ENCODE results near the gene TUBA3D.

GRCh38 chr2:131426727-131427126 lies 49.2 kb upstream of the TUBA3D start:
- TF ChIP-seq FOXK2 (IDR thresholded peaks at IDR 0.05) (no peak), ELF4 (IDR thresholded peaks at IDR 0.05) (no peak), ARNT (IDR thresholded peaks at IDR 0.05) (no peak), LEF1 (IDR thresholded peaks at IDR 0.05; ENCODE audit: borderline replicate concordance) (no peak), SP1 (IDR thresholded peaks at IDR 0.05) (no peak), FOXA1 (IDR thresholded peaks at IDR 0.05) (no peak)
